HG02884 (cell line): Measurements from ENCODE around the gene SMO.
"Not testable (repeated sequence)": the region's sequence is repeated elsewhere in the genome, so short reads cannot be mapped to it uniquely, and the experiment has no call there.

Experiments used
- ATAC-seq: cut with Tn5 transposase; IDR thresholded peaks from one replicate; pipeline ENCODE4 v1.9.1; 2021; ENCODE audit warnings: mild to moderate bottlenecking, moderate library complexity; ENCODE audit not compliant: unreplicated experiment

SMO gene

GRCh38 chr7:129169171-129169671 is 19.2 kb upstream of the SMO start:
- peak; percentile 21 for ATAC-seq

- peak; percentile 59 for ATAC-seq
Measured at GRCh38 chr7:129169686-129170440, 18.6 kb upstream of the SMO start.

- ATAC-seq: no peak
Measured at GRCh38 chr7:129170441-129171021, 17.9 kb upstream of the SMO start.

- not testable (repeated sequence) for ATAC-seq
Measured at GRCh38 chr7:129173861-129174260, 14.6 kb upstream of the SMO start.

- no peak for ATAC-seq
Measured at GRCh38 chr7:129176916-129177710, 11.3 kb upstream of the SMO start.

GRCh38 chr7:129184981-129185670 is 3.3 kb upstream of the SMO start:
- no peak for ATAC-seq

- ATAC-seq: no peak
Measured at GRCh38 chr7:129186749-129187260, 1.6 kb upstream of the SMO start.

- no peak for ATAC-seq
Measured at GRCh38 chr7:129187681-129188371, 607 bp upstream of the SMO start.

GRCh38 chr7:129188892-129189660 is 643 bp downstream of the SMO start:
- no peak for ATAC-seq

- no peak for ATAC-seq
Measured at GRCh38 chr7:129189661-129190310, 1.4 kb downstream of the SMO start.

- ATAC-seq: no peak
Measured at GRCh38 chr7:129191272-129191671, 2.8 kb downstream of the SMO start.

GRCh38 chr7:129193892-129194291 is 5.5 kb downstream of the SMO start:
- no peak for ATAC-seq

GRCh38 chr7:129197771-129198170 is 9.3 kb downstream of the SMO start:
- no peak for ATAC-seq

- no peak for ATAC-seq
Measured at GRCh38 chr7:129199406-129199805, 11.0 kb downstream of the SMO start.

- ATAC-seq: no peak
Measured at GRCh38 chr7:129202058-129202777, 13.8 kb downstream of the SMO start.

GRCh38 chr7:129203050-129203741 is 14.8 kb downstream of the SMO start:
- ATAC-seq: no peak

GRCh38 chr7:129205126-129205818 is 16.8 kb downstream of the SMO start:
- no peak for ATAC-seq
